GM18909 (cell line): ENCODE measurements around the gene DENND11.

Experiments
- ATAC-seq: cut with Tn5 transposase; IDR thresholded peaks from one replicate; pipeline ENCODE4 v1.9.1; 2021; ENCODE audit warnings: mild to moderate bottlenecking; ENCODE audit not compliant: unreplicated experiment, poor library complexity

DENND11 gene

DNA sequence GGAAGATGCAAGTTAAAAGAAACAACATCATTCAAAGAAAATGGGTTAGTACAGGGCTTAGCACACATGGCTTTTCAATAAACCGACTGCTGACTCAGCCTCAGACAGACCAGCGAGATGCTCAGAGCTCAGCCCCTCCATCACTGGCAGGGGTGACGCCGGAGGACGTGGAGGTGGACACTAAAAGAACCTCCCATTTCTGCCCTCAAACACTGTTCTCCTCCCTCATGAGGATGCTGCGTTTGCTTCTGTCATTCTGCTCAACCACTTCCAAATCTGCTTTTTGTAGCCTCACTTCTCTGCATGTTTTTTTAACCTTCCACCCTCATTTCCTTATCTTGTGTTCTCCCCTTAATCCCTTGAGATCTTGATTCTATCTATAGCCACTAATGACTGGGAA lies 15.3 kb downstream of the DENND11 start:
- ATAC-seq = no peak

DNA sequence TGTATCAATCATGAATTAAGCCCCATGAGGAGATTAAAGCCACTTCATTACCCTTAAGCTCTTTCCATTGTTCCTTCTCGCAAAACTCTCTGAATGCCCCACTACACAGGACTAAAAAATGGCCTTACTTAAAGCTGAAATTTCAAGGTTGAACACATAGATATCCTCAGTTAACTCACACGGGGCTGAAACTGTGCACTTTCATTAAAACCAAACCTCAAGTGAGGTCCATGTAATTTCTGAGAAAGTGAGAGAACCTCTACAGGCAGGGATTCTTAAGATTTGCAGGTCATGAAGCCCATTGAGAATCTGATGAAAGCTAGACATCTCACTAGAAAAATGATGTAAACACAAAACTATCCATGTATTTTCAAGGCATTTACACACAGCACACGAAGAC lies 15.9 kb downstream of the DENND11 start:
- no peak for ATAC-seq

DNA sequence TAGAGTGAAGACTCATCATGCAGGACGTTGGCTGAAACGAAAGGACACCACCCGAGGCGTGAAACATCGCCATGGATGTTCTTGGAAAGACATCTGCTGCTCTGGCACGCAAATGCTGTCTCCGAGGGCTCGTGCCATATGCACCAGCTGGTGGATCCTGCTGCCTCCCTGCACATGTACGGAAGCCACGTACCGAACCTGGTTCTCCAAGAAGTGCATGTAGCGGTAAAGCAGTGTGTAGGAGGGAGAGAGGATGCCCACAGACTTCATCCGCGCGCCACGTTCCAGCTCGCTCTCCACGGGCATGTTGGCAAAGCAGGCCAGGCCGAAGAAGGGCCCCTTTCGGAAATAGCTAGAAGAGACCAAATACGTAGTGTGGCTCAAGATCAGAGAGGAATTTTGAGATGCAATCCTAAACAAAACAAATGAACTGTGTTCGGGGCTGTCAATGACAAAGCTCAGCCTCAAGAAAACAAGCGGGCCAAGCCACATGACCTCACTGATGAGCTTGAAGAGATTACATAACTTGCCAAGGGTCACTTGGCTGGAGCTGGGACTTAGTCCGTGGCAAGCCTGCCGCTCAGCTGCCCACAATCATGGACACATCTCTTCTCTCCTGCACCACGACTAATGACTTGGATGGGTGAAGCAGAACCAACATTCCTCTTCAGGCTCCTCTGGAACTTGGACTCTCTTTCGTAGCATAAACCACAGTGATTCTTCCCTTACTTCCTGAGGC lies 16.5 kb downstream of the DENND11 start:
- no peak for ATAC-seq

DNA sequence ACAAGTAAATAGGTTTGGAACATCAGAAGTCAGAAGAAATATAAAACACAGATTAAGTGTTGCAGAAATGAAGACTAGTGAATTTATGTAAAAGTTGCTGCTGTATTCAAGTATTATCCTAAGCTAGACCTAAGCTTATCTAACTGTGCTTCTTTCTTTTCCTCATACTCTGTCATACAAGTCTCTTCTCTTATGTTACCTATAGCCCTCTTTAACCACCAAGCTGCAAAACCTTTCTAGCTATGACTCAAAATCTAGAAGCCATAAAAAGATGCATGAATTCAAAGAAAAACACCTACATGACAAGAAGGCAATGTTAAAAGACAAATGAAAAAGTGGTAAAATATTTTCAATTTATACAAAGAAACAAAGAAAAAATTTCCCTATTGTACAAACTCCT lies 23.0 kb downstream of the DENND11 start:
- no peak for ATAC-seq

DNA sequence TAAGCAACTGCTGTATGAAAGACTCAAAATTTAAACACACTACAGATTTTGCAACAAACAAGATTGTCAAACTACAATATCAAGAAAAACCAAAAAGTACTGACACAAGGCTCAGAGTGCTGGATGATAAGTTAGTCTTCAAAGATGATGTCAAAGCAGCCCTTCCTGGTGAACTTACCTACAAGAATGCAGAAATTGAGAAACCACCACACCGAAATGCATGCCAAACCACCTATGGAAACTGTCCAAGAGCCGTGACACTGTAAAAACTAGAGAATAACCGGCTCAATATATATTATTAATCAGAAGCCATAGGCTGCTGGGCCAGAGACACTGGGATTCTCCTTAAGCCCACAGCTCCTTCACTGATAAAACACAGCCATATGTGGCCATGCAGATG lies 25.3 kb downstream of the DENND11 start:
- ATAC-seq = no peak

DNA sequence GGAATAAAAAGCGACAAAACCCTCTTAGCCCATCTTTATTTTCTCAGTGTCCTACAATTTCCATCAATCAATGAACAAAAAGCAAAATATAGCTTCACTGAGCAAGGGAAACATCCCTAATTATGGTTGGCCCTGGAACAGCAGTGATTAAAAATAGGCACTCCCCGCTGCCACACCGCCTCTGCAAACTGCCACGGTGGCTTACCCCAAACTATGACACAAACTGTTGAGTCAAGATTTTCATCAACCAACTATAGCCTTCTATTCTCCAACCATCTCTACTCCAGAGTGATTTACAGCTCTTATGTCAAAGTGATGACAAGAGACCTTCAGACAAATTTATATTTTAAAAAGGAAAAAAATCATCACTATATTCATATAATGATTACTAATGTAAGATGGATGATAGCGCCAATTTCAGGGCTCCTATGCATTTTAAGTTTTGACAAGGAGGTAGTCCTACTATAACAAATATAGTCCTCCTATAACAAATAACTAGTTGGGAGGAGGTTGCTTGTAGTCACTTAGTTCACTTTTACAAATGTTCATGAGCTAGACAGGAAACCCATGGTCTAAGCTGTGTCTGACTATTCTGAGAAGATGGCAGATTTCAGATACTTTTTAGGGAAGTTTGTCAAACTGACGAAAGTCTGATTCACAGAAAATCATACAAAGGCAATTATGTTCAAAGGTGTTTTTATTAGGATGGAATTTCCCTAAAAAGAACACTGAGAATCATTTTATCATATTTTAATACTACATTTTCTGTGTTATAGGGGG lies 26.3 kb downstream of the DENND11 start:
- no peak for ATAC-seq

DNA sequence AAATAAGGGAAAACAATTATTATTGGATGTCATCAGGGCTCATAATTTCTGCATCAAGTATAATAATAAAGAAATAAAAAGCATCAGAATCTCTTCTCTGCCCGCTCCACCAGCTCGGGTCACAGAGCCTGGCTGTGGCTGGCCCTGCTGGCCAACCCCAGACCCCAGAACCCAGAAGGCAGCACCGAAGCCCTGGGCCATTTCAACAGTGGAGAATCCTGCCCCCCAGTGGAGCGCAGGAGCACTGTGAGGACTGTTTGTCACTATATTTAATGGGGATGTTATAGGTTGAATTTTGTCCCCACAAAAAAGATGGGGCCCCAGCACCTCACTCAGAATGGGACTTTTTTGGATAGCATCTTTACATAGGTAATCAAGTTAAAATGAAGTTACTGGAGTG lies 27.3 kb downstream of the DENND11 start:
- ATAC-seq = no peak

DNA sequence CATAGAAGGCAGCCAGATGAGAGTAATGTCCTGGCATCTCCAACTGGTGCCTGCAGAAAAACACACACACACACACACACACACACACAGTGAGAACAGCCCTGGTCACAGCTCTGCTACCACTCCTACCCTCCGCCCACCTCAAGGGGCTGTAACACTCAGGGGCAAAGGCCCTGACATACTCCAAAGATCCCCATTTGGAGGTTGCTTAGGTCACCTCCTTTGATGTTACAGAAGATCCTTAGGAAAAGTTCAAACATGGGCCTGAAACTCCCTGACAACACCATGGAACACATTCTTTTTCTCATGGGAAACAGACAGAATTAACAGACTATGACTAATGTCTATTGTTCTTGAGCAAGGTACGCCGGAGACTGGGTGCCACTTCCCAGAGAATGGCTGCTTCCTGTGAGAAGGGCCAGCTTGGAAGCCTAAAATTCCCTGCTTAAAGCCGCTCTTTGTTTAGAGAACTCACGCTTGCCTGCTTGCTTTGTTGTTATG lies 27.7 kb downstream of the DENND11 start:
- ATAC-seq = no peak

DNA sequence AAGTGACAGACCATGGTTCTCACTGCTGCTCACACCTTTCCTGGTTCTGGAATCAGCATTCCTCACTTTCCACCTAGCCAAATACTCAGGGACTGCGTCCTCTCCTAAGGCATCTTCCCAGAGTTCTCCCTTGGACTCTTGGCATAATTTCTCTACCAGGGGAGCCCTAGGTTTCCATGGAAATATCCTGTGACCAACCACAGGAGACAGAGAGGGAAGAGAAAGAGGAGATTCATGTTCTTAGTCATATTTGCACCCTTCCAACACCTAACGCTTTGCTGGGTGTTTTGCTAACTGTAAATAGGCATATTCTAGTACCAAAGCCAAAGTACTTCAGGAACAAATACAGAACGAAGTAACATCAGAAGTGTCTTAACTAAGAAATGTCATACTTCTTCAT lies 28.6 kb downstream of the DENND11 start:
- ATAC-seq = no peak

DNA sequence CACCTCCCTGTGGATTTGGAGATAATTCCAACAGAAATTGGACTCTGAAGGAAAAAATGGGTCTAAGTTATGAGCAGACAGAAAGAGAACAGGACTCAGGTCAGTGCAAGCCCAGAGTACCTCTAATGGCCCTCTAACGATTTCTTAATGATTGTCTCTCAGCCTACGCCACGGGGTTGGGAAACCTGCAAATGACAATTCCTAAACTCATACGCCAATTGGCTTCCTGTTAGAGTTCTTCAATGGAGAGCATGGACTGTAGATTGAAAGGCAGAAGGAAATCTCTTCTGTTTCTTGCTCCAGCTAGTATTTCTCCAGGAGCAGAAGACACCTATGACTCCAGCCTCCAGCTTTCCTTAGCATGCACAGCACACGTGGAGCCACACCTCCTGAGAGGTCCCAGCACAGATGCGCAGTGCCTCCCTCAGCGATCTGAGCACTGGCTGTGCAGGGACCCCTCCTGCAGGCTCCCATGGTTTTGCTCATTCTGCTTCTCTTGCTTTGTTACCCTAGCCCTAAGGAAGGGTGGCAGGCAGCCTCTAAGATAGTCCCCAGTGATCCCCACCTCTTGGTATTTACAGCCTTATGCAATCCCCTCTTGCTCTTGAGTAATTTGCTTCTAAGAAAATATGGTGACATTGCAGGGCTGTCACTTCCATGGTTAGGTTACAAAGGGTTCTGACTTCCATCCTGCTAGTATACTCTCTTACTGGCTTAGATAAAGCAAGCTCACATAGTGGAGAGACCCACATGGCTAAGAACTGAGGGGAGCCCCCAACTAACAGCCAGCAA lies 30.1 kb downstream of the DENND11 start:
- no peak for ATAC-seq

DNA sequence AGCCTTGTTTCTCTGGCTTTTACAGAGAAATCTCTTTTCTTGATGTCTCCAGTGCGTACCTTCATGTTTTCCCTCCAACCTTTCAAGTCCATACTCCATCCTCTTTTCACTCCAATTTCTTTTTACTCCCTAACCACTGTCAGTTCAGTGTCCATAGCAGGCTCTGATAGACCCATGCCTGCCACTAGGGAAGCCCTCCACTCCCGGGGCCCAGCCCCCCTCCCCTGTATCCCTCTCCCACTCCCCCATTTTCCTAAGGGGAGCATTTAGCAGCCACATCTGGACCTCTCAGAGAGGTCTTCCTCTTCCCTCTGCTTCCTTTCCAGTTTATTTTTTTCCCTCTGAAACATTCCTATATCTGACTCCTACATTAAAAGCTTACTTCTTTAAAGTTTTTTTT lies 33.1 kb downstream of the DENND11 start:
- ATAC-seq = no peak

DNA sequence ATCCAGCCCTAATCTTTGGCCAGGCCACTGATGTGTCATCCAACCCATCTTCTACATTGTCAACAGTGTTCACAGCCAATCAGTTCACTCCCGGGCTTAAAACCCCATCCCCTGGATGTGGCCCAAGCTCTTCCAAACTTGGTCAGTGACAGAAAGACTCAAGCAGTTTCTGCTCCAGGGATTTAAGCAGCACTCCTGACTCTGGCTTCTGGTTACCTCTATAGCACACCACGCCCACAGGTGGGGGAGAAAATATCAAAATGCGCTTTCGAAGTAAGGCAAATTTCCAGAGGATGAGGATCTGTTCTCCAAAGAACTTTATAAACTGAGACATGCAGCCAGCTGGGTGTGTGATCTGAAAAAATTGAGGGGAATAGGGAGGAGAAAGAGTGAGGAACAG lies 35.9 kb downstream of the DENND11 start:
- ATAC-seq = no peak

DNA sequence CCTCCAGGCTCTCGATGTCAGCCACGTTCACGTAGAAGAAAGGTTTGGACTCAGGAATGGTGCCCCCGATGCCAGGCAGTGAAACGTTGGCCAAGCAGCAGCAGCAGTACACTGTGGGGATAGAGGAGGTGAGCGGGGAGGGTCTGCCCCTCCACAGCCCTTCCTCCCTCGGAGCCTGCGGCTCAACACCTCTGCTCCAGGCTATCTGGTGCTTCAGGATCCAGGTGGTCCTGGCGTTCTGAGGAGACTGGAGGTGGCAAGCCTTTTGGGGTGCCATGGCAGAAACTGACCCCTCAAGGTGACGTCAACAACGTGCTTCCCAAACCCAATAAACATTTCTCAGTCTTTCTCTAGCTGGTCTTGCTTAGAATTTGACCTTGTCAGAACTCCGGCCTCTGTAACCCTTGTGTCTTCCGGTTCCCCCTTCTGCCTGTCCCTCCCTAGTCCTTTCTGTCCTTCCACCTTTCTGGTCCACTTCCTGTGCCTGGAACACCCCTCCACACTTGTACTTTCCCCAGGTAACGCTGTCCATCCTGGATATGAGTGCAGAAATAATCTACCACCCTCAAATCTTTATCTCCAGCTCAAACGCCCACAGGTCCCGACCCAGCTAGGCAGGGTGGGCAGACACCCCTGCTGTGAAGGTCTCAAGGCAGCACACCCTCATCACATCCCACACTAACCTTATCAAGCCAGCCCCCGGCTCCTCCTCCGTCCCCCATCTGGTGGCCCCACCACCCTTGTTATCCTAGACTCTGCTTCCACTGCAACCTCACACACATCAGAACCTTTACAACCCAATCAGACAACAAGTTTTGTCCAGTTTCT lies 36.5 kb downstream of the DENND11 start:
- no peak for ATAC-seq

DNA sequence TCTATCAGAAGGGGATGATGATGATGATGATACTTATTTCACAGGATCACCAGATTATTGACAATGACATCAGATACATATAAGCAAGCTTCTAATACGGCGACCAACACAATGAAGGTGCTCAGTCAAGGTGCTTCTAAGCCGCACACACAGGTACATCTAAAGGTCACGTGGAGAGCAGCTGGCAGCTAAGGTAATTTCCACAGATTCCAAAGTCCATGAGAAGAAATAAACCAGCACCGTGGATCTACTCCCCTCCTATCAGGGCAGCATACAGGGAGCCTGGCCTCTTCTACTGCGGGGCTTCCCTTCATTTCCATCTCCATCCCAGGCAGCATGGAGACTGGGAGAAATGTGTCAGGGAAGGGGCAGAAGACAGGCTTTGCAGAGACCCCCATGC lies 37.5 kb downstream of the DENND11 start:
- no peak for ATAC-seq

DNA sequence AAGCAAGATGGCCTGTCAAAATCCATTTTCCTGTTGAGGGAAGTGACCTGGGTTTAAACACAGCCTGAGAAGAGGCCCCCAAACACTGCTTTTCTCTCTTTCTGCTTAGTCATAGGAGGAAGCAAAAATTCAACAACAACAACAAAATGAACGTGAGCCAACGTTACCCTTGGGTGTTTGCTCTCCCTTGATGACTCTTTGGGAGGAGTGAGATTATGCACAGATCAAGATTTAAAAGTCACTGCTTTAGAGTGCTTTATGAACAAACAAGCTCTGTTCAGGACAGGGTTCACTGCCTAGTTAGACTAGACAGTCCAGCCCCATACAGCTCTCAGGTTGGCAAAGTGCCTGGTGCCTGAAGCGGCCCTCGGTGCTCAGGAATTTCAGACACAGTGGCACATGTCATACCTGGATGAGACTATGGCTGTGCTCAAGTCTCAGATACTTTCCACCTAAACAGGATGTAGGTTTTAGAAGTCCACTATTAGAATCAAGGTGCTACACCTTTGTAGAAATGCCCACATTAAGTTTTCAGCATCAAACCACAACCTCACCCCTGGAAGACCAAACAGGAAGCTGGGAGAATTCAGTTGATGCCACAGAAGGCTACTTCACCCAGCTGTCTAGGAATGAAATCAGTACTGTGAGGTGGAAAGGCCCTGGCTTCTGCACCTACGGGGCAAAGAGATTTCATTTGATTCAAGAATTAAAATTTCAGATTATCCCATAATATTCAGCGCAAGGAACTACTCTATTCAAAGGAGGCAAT lies 38.7 kb downstream of the DENND11 start:
- no peak for ATAC-seq

DNA sequence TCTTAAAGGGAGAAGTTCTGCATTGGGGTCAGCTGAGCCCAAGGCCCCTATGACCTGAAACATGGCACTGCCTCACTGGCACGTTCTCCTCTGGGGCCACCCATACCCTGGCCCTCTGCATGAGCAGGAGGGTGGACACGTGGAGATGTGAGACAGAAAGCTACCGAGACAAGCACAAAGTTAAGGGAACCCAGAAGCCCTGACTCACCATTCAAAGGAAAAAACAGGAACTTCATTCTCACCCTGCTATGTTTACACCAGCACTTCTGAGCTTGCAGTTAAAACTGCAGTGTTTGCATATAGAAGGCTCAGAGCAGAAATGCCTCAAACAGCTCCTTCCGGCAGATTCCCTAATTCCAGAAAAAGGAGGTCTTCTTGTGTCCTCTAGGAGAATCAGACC lies 41.7 kb downstream of the DENND11 start:
- no peak for ATAC-seq

DNA sequence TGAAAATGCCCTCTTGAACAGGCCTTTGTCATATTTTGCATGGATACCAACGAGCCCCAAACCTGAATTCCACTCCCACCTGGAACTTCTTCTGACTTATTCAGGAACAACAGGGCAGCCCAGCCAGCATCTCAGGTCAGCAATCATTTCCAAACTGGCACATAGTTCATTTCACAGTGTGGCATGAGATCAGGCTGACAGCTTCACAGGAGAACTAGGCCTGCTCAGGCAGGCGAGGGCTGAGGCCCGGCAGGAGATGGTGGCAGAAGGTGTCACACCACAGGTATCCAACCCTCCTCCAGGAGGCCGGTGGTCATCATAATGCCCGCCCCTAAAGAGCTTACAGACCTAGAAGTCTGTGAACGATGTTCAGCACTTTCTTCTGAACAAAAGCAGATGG lies 42.5 kb downstream of the DENND11 start:
- no peak for ATAC-seq

DNA sequence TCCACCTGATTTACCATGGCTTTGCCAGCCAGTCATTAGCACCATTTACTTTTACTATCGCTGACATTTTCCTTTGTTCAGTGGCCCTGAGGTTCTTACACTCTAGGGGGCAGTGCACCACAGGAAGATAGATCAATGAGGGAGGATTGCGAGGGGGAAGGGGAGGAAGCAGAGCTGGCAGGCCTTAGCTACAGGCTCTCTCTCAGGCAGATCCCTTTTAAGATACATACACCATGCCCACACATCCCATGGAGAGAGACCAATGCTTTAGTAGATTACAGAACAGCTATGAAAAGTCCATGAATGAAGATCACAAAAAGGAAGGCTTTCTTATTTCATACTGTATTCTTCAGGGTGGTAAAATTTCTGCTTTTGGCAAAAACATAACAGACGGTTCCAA lies 47.4 kb downstream of the DENND11 start:
- peak; percentile 88 for ATAC-seq

DNA sequence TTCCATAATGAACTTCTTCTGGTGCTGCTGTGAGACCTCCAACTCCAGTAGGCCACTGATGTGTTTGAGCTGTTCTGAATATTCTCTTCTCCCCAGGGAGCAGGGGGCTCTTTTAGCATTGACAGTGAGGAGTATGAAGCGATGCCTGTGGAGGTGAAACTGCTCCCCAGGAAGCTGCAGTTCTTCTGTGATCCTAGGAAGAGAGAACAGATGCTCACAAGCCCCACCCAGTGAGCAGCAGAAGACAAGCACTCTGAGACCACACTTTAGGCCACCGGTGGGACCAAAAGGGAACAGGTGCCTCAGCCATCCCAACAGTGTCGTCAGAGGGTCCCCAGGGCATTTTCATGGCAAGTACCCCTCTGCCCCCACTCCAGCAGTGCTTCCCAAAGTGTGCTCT lies 49.3 kb downstream of the DENND11 start:
- no peak for ATAC-seq
